GM18520 (cell line): ENCODE data around the gene FOXP1.

Experiments used
- ATAC-seq: cut with Tn5 transposase; IDR thresholded peaks from one replicate; pipeline ENCODE4 v1.9.1; 2021; ENCODE audit not compliant: unreplicated experiment

The FOXP1 gene

GRCh38 chr3:71251156-71251775 lies 332.3 kb downstream of the FOXP1 start:
- no peak for ATAC-seq

GRCh38 chr3:71250026-71250425 lies 333.5 kb downstream of the FOXP1 start:
- no peak for ATAC-seq

- ATAC-seq = no peak
Measured at GRCh38 chr3:71247958-71248335, 335.6 kb downstream of the FOXP1 start.

- no peak for ATAC-seq
Measured at GRCh38 chr3:71247221-71247957, 336.1 kb downstream of the FOXP1 start.

GRCh38 chr3:71245971-71246880 lies 337.3 kb downstream of the FOXP1 start:
- no peak for ATAC-seq

GRCh38 chr3:71244826-71245488 lies 338.6 kb downstream of the FOXP1 start:
- ATAC-seq = no peak

- no peak for ATAC-seq
Measured at GRCh38 chr3:71244153-71244825, 339.2 kb downstream of the FOXP1 start.

GRCh38 chr3:71243229-71243628 lies 340.3 kb downstream of the FOXP1 start:
- ATAC-seq = no peak

- no peak for ATAC-seq
Measured at GRCh38 chr3:71241981-71242560, 341.5 kb downstream of the FOXP1 start.

GRCh38 chr3:71241246-71241901 lies 342.2 kb downstream of the FOXP1 start:
- ATAC-seq = no peak

GRCh38 chr3:71240034-71240433 lies 343.5 kb downstream of the FOXP1 start:
- ATAC-seq = no peak

- ATAC-seq = no peak
Measured at GRCh38 chr3:71238355-71238757, 345.2 kb downstream of the FOXP1 start.

GRCh38 chr3:71237672-71238071 lies 345.9 kb downstream of the FOXP1 start:
- ATAC-seq = no peak

- ATAC-seq = no peak
Measured at GRCh38 chr3:71235846-71236245, 347.7 kb downstream of the FOXP1 start.

GRCh38 chr3:71232895-71233294 lies 350.6 kb downstream of the FOXP1 start:
- no peak for ATAC-seq

GRCh38 chr3:71232175-71232679 lies 351.3 kb downstream of the FOXP1 start:
- ATAC-seq = no peak

- ATAC-seq = no peak
Measured at GRCh38 chr3:71231680-71232079, 351.8 kb downstream of the FOXP1 start.

- no peak for ATAC-seq
Measured at GRCh38 chr3:71229905-71230657, 353.4 kb downstream of the FOXP1 start.
